NCI-H146 treated with DMSO at 0.1 percent for 48 hours (cell line): ENCODE results near the gene OR6A2.

Experiments
- DNase-seq: peaks from one replicate; lab custom pipeline; 2025; ENCODE audit not compliant: unreplicated experiment; lab: John Stamatoyannopoulos, UW

The OR6A2 gene

GRCh38 chr11:6757373-6757967 lies 42.0 kb downstream of the OR6A2 start:
- peak; percentile 23 for DNase-seq

GRCh38 chr11:6755953-6756347 lies 43.5 kb downstream of the OR6A2 start:
- no peak for DNase-seq

- peak; percentile 1 for DNase-seq
These were observed 44.1 kb downstream of the OR6A2 start for GRCh38 chr11:6755303-6755952.

GRCh38 chr11:6747097-6747668 lies 52.3 kb downstream of the OR6A2 start:
- DNase-seq: no peak

GRCh38 chr11:6746626-6747025 lies 52.9 kb downstream of the OR6A2 start:
- DNase-seq: no peak

GRCh38 chr11:6746086-6746618 lies 53.3 kb downstream of the OR6A2 start:
- DNase-seq: no peak

GRCh38 chr11:6745465-6746015 lies 53.9 kb downstream of the OR6A2 start:
- DNase-seq: no peak

- DNase-seq: no peak
These were observed 54.5 kb downstream of the OR6A2 start for GRCh38 chr11:6745018-6745417.

GRCh38 chr11:6742260-6742659 lies 57.2 kb downstream of the OR6A2 start:
- no peak for DNase-seq
